SK-N-DZ (cell line): Measurements from ENCODE around the gene PHC2.
A peak's percentile ranks its signal among the peaks of the same experiment; 100 is the strongest.

Experiments used
- DNase-seq: peaks from one replicate; pipeline ENCODE4 v3.0.0-alpha.2; 2015; ENCODE audit warnings: low spot score

Gene PHC2

GRCh38 chr1:33370301-33370700 lies 60.6 kb downstream of the PHC2 start:
- DNase-seq = no peak

- no peak for DNase-seq
Measured at GRCh38 chr1:33369764-33370163, 61.1 kb downstream of the PHC2 start.

- no peak for DNase-seq
Measured at GRCh38 chr1:33369081-33369480, 61.8 kb downstream of the PHC2 start.

- no peak for DNase-seq
Measured at GRCh38 chr1:33368431-33368830, 62.5 kb downstream of the PHC2 start.

- peak; percentile 73 for DNase-seq
Measured at GRCh38 chr1:33367485-33368405, 63.1 kb downstream of the PHC2 start.

- DNase-seq = no peak
Measured at GRCh38 chr1:33366762-33367484, 64.0 kb downstream of the PHC2 start.

- DNase-seq = no peak
Measured at GRCh38 chr1:33365560-33365997, 65.3 kb downstream of the PHC2 start.

- peak; percentile 34 for DNase-seq
Measured at GRCh38 chr1:33364565-33364918, 66.4 kb downstream of the PHC2 start.

- no peak for DNase-seq
Measured at GRCh38 chr1:33363470-33363861, 67.4 kb downstream of the PHC2 start.

GRCh38 chr1:33363021-33363420 lies 67.9 kb downstream of the PHC2 start:
- no peak for DNase-seq

GRCh38 chr1:33361532-33362235 lies 69.2 kb downstream of the PHC2 start:
- DNase-seq = no peak

- no peak for DNase-seq
Measured at GRCh38 chr1:33360367-33360766, 70.5 kb downstream of the PHC2 start.

GRCh38 chr1:33359931-33360330 lies 71.0 kb downstream of the PHC2 start:
- no peak for DNase-seq

GRCh38 chr1:33358795-33359503 lies 71.9 kb downstream of the PHC2 start:
- no peak for DNase-seq

GRCh38 chr1:33358114-33358794 lies 72.6 kb downstream of the PHC2 start:
- no peak for DNase-seq

- DNase-seq = no peak
Measured at GRCh38 chr1:33357099-33357498, 73.8 kb downstream of the PHC2 start.

- DNase-seq = no peak
Measured at GRCh38 chr1:33354707-33355316, 76.1 kb downstream of the PHC2 start.

GRCh38 chr1:33353531-33353930 lies 77.4 kb downstream of the PHC2 start:
- DNase-seq = no peak

GRCh38 chr1:33351281-33351660 lies 79.6 kb downstream of the PHC2 start:
- DNase-seq = no peak

- DNase-seq = no peak
Measured at GRCh38 chr1:33350611-33351280, 80.1 kb downstream of the PHC2 start.
